Measurements from ENCODE around the gene DCT. TPM values are rescaled to one million over a fixed set of nuclear protein-coding genes. Genes with fewer than 3 reads are reported as not detected.

The DCT gene
- total and polyA plus RNA-seq, 2 of the 8 experiments (the other 6 are each of a cell fraction or from before 2014, with no cell fraction given): 0.02 TPM; not detected in 1

- no peak overlapping the region for H3K4me2 ChIP-seq (ENCODE audit: insufficient read depth in 1 of 2, low read depth in 2 of 2, low read length in 2 of 2)
- no peaks in the 10 kb centered on the region for H3K36me3 ChIP-seq (ENCODE audit: control insufficient read depth in 2 of 4, insufficient read depth in 4 of 4, low read length in 3 of 4)
- H3K14ac ChIP-seq (ENCODE audit: insufficient read length): no peak overlapping the region
- no peaks in the 10 kb centered on the region for H3K9me3 ChIP-seq (ENCODE audit: insufficient read depth in 2 of 2, low read depth in 1 of 2, low read length in 1 of 2)
- 92% methylated on average over 1 of the region's 1 CpG; no CpG with 5 or more reads in 1 of the 2 experiments for WGBS, 2 experiments (ENCODE audit: extremely low coverage in 1 of 2, insufficient coverage in 1 of 2, insufficient read length in 1 of 2, insufficient replicate concordance in 2 of 2, low coverage in 1 of 2, low lambda C conversion rate in 2 of 2, missing lambda C conversion rate in 1 of 2)
- CTCF ChIA-PET (ENCODE audit: partially characterized antibody): interaction anchor here (0.5 to 1.0 kb wide), 3 partner anchors 21 to 919 kb away, joined by 3 read pairs; no protein-coding TSS in a partner anchor
- H3K56ac ChIP-seq (replicated peaks; ENCODE audit: insufficient read length, low read depth, low read length): no peak overlapping the region
- no peak overlapping the region for H2BK120ac ChIP-seq (replicated peaks; ENCODE audit: low read depth, low read length)
- H3K79me1 ChIP-seq (ENCODE audit: low read depth, low read length): no peaks in the 10 kb centered on the region
- H3K27me3 ChIP-seq (replicated peaks in 1 of 4; ENCODE audit: control insufficient read depth in 3 of 4, extremely low read depth in 1 of 4, insufficient read depth in 3 of 4, low read length in 3 of 4): no peaks in the 10 kb centered on the region; a peak in 1 of 7 replicates
- H2BK20ac ChIP-seq (ENCODE audit: low read length): no peak overlapping the region
- no peaks in the 10 kb centered on the region for H3K23me2 ChIP-seq (ENCODE audit: low read depth, low read length)
- H2BK12ac ChIP-seq (ENCODE audit: low read depth, low read length): no peak overlapping the region
- no peaks in the 10 kb centered on the region for H4K20me1 ChIP-seq (replicated peaks in 1 of 2; ENCODE audit: control insufficient read depth in 1 of 2, insufficient read depth in 2 of 2, low read length in 2 of 2)
- H2AK5ac ChIP-seq (ENCODE audit: low read depth, low read length): no peak overlapping the region
- no peak overlapping the region for H2AFZ ChIP-seq (ENCODE audit: low read length)
- FAIRE-seq (no peak), DNase-seq (ENCODE audit: low read depth in 1 of 2, low spot score in 2 of 2) (no peak)
- no peak for TF ChIP-seq TCF12 (IDR thresholded peaks at IDR 0.05; ENCODE audit: low read depth, low read length)
- no peak for TF ChIP-seq CBX8 (IDR thresholded peaks at IDR 0.05; ENCODE audit: borderline replicate concordance, low read depth, low read length)
- no peak overlapping the region for H2BK15ac ChIP-seq (ENCODE audit: low read length)
- H3K4me3 ChIP-seq (ENCODE audit: extremely low read depth in 1 of 4, insufficient read depth in 2 of 4, low read depth in 3 of 4, low read length in 4 of 4): no peak overlapping the region
- H3K23ac ChIP-seq (ENCODE audit: insufficient read length): no peak overlapping the region
- no peak overlapping the region for H4K8ac ChIP-seq (ENCODE audit: extremely low read depth, insufficient read depth, low read length)
- H3K18ac ChIP-seq (ENCODE audit: extremely low read depth, low read length): no peak overlapping the region
- no peak overlapping the region for H2BK5ac ChIP-seq (ENCODE audit: low read depth, low read length)
- H3K27ac ChIP-seq (ENCODE audit: low read depth, low read length): no peak overlapping the region
- H4K5ac ChIP-seq (ENCODE audit: insufficient read length, low read depth, low read length): no peak overlapping the region
- POLR2A ChIA-PET (ENCODE audit: partially characterized antibody): no interaction called here
- no peak overlapping the region for H3K9ac ChIP-seq (replicated peaks in 1 of 4; ENCODE audit: extremely low read depth in 1 of 4, low read depth in 3 of 4, low read length in 3 of 4)
- no peak overlapping the region for H3K4ac ChIP-seq (replicated peaks; ENCODE audit: insufficient read length, low read depth, low read length)
- H3K79me2 ChIP-seq (ENCODE audit: control insufficient read depth in 1 of 2, insufficient read depth in 2 of 2, low read length in 2 of 2): no peaks in the 10 kb centered on the region
- no peaks in the 10 kb centered on the region for H3K4me1 ChIP-seq (replicated peaks in 1 of 4; ENCODE audit: control insufficient read depth in 3 of 4, insufficient read depth in 4 of 4, low read length in 3 of 4)
- no peak overlapping the region for H4K91ac ChIP-seq (replicated peaks; ENCODE audit: insufficient read length, low read length)
These were observed 26.2 kb upstream of the DCT start for GRCh38 chr13:94505730-94506129.

Data from H1 (cell line).